Stimulated activated memory B cell treated with anti-CD40 and anti-IgM and Interleukin-4, amounts not matched to agents 10 μg/mL and 1 μg/mL and 100 μg/mL, for 72 hours (primary cell): ENCODE measurements around the gene PARD6G.

Experiments used
- ATAC-seq: fragments of 150-1000 bp; cut with Tn5 transposase; 2 replicates; pipeline ENCODE4 v1.10.0; 2021
- H3K27ac Mint-ChIP-seq: one replicate; pipeline ENCODE4 v1.8.0; 2022; ENCODE audit warnings: mild to moderate bottlenecking, mixed read lengths
- H3K27me3 Mint-ChIP-seq: one replicate; pipeline ENCODE4 v1.8.0; 2022; ENCODE audit warnings: mixed read lengths
- H3K36me3 Mint-ChIP-seq: one replicate; pipeline ENCODE4 v1.8.0; 2022; ENCODE audit warnings: mixed read lengths
- H3K4me1 Mint-ChIP-seq: one replicate; pipeline ENCODE4 v1.8.0; 2022; ENCODE audit warnings: mixed read lengths
- H3K4me3 Mint-ChIP-seq: one replicate; pipeline ENCODE4 v1.8.0; 2022; ENCODE audit warnings: mild to moderate bottlenecking, moderate library complexity, mixed read lengths
- H3K9me3 Mint-ChIP-seq: one replicate; pipeline ENCODE4 v1.8.0; 2022; ENCODE audit warnings: mixed read lengths

PARD6G gene

GRCh38 chr18:80178935-80179818 lies 68.1 kb downstream of the PARD6G start:
- Mint-ChIP-seq H3K4me3 (no peak overlapping the region), H3K36me3 (no peaks in the 10 kb centered on the region), H3K27ac (no peak overlapping the region), H3K27me3 (peaks cover 83% of the 10 kb centered on the region), H3K9me3 (peaks cover 14% of the 10 kb centered on the region), H3K4me1 (peaks cover 12% of the 10 kb centered on the region)
- no peak for ATAC-seq

GRCh38 chr18:80177128-80177527 lies 70.2 kb downstream of the PARD6G start:
- peaks cover 86% of the 10 kb centered on the region for H3K27me3 Mint-ChIP-seq
- no peaks in the 10 kb centered on the region for H3K36me3 Mint-ChIP-seq
- no peak for ATAC-seq
- H3K4me1 Mint-ChIP-seq = peaks cover 12% of the 10 kb centered on the region
- H3K4me3 Mint-ChIP-seq = no peak overlapping the region
- no peak overlapping the region for H3K27ac Mint-ChIP-seq
- H3K9me3 Mint-ChIP-seq = peaks cover 14% of the 10 kb centered on the region

DNA sequence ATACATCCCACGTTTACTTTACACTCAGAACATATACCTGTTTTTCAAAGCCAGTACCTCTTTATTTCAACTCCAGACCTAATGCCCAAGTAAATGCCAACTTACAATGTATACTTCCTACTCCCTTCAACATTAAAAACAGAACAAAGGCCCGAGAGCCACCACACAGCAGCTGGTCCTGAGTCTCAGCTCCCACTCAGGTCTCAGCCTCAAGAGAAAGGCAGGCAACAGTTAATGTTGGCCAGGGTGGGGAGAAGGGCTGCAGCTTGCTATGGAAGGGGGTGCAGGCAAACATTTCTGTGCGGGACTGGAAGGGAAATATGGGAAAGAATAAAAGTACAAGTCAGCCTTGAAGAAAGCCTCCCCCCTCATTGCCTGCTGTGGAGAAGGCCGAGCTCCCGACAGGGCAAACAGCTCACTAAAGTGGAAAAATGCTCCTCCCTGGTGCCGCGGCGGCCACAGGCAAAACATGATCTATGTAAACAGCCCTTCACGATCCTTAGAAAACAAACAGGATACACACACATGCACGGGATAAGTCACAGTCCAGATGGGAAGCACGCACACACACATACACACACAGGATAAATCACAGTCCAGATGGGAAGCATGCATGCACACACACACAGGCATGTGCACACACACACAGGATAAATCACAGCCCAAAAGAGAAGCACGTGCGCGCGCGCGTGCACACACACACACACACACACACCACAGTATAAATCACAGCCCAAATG lies 70.8 kb downstream of the PARD6G start:
- Mint-ChIP-seq H3K27me3 (peaks cover 86% of the 10 kb centered on the region), H3K9me3 (peaks cover 14% of the 10 kb centered on the region), H3K4me3 (no peak overlapping the region), H3K4me1 (peaks cover 14% of the 10 kb centered on the region), H3K36me3 (no peaks in the 10 kb centered on the region), H3K27ac (no peak overlapping the region)
- no peak for ATAC-seq

DNA sequence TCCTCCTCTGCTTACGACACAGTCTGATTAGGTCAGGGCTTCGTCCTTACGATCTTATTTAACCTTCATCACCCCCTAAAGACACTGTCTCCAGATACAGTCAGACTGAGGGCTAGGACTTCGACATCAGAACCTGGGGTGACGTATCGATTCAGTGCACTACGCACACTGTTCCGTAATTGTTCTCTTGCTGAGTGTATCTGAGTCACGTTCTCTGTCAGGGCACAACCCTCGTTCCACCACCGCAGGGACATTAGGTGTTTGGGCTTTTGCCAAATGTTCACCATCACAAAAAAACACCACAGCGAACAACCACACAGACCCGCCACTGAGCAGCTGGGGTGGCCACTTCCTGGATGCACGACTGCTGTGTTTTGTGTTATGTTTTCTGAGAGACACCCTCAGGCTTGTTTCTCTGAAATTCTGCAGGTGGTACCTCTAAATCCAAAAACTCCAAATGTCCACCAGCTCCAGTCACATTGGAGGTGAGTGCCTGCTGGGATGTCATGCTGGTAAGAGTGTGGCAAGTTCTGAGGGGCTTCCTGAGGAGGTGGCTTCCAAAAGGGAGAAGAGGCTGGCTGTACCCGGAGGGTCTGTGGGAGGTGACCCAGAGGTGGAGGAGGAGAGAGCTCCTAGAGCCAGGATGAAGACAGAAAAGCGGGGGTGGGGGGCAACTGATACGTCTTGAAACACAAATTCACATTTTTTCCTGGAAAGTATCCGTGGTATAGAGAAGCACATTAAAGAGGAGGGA lies 71.7 kb downstream of the PARD6G start:
- Mint-ChIP-seq H3K4me3 (no peak overlapping the region), H3K4me1 (peaks cover 19% of the 10 kb centered on the region), H3K27me3 (peaks cover 86% of the 10 kb centered on the region), H3K36me3 (no peaks in the 10 kb centered on the region), H3K9me3 (peaks cover 14% of the 10 kb centered on the region), H3K27ac (no peak overlapping the region)
- ATAC-seq = no peak

GRCh38 chr18:80173060-80173459 lies 74.3 kb downstream of the PARD6G start:
- peaks cover 14% of the 10 kb centered on the region for H3K9me3 Mint-ChIP-seq
- no peak overlapping the region for H3K4me3 Mint-ChIP-seq
- no peaks in the 10 kb centered on the region for H3K36me3 Mint-ChIP-seq
- no peak for ATAC-seq
- no peak overlapping the region for H3K27ac Mint-ChIP-seq
- peaks cover 76% of the 10 kb centered on the region for H3K27me3 Mint-ChIP-seq
- peaks cover 8% of the 10 kb centered on the region for H3K4me1 Mint-ChIP-seq

DNA sequence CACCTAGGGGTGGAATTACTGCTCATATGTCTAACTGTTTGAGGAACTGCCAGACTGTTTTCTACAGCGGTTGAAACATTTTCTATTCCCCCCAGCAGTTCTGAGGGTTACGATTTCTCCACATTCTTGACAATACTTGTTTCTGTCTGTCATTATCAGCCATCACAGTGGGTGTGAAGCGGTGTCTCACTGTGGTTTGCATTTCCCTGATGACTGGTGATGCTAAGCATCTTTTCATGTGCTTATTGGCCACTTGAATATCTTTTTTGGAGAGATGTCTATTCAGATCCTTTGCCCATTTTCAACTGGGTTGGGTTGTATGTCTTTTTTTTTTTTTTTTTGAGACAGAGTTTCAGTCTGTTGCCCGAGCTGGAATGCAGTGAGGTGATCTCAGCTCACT lies 75.3 kb downstream of the PARD6G start:
- Mint-ChIP-seq H3K4me1 (peaks cover 8% of the 10 kb centered on the region), H3K27ac (no peak overlapping the region), H3K4me3 (no peak overlapping the region), H3K36me3 (no peaks in the 10 kb centered on the region), H3K27me3 (peaks cover 74% of the 10 kb centered on the region), H3K9me3 (peaks cover 7% of the 10 kb centered on the region)
- ATAC-seq = no peak

DNA sequence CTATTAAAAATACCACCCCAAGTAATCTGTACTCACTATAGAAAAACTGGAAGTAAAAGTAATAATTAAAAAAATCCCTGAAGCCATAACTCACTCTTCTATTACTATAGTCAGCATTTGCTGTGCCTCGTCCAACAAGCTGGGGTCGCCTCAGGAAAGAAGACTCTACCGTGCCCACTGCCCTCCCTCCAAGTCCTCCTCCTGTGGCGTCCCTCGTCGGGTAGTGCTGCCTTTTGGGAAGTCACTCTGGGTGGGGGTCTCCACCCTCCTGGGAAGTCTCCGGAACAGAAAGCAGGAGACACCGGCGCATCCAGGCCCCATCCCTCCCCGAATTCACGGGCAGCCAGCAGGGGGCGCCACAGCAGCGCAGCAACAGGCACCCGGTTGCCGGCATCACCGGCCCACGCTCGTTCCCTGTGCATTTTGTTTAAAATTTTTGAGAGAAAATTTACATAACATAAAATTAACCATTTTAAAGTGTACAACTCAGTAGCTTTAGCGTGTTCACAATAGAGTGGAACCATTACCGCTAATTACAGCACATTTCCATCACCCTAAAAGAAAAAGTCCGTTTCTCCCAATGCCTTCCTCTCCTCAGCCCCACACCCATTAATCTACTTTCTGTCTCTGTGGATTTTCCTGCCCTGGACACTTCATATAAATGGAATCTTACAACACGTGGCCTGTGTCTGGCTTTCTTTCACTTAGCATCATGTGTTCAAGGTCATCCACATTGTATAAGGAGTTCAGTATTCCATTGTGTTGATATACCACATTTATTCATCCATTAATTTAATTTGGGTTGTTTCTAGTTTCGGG lies 76.1 kb downstream of the PARD6G start:
- ATAC-seq = no peak
- Mint-ChIP-seq H3K27ac (no peak overlapping the region), H3K9me3 (no peaks in the 10 kb centered on the region), H3K36me3 (no peaks in the 10 kb centered on the region), H3K4me1 (peaks cover 8% of the 10 kb centered on the region), H3K4me3 (no peak overlapping the region), H3K27me3 (peaks cover 67% of the 10 kb centered on the region)

GRCh38 chr18:80170395-80171053 lies 76.8 kb downstream of the PARD6G start:
- Mint-ChIP-seq H3K9me3 (peaks cover 3% of the 10 kb centered on the region), H3K27ac (no peak overlapping the region), H3K4me1 (peaks cover 8% of the 10 kb centered on the region), H3K4me3 (no peak overlapping the region), H3K36me3 (no peaks in the 10 kb centered on the region), H3K27me3 (peaks cover 59% of the 10 kb centered on the region)
- ATAC-seq = no peak

GRCh38 chr18:80169607-80170006 lies 77.7 kb downstream of the PARD6G start:
- H3K4me1 Mint-ChIP-seq = peaks cover 8% of the 10 kb centered on the region
- no peak overlapping the region for H3K4me3 Mint-ChIP-seq
- peaks cover 8% of the 10 kb centered on the region for H3K9me3 Mint-ChIP-seq
- no peak for ATAC-seq
- H3K36me3 Mint-ChIP-seq = no peaks in the 10 kb centered on the region
- peaks cover 50% of the 10 kb centered on the region for H3K27me3 Mint-ChIP-seq
- H3K27ac Mint-ChIP-seq = no peak overlapping the region

DNA sequence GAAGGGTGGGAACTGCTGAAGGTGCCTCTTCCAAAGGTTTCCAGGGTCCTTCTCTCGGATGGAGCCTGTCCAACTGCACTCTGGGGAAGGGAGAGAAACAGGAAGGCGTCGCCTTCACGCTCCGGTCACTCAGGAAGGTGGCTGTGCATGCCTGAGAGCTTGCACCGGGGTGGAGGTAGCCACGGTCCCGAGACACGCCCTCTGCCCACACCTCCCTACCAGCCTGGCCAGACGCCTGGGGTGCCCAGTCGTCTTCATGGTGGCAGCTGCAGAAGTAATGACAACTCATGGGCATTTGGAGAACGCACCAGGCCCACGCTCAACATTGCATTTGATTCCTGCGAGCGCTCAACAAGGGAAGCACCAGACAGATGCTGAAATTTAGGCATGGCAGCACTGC lies 78.3 kb downstream of the PARD6G start:
- H3K4me1 Mint-ChIP-seq = peaks cover 8% of the 10 kb centered on the region

DNA sequence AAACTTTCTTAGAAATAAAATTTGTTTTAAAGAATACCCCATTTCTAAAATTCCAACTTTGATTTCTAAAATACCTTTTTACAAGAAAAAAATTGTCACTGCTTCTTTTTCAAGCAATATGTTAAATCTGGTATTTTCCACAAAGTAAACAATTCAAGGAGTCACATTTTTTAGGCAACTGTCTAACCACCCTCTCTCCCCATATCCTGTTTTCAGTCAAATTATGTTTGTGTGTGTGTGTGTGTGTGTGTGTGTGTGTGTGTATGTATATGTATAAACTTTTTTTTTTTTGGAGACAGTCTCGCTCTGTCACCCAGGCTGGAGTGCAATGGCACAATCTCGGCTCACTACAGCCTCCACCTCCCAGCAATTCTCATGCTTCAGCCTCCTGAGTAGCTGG lies 79.0 kb downstream of the PARD6G start:
- Mint-ChIP-seq H3K9me3 (peaks cover 14% of the 10 kb centered on the region), H3K27me3 (peaks cover 40% of the 10 kb centered on the region), H3K27ac (no peak overlapping the region), H3K36me3 (no peaks in the 10 kb centered on the region), H3K4me1 (peaks cover 8% of the 10 kb centered on the region), H3K4me3 (no peak overlapping the region)
- ATAC-seq = no peak

More for the DNA sequence above, 78.3 kb downstream of the PARD6G start:
- Mint-ChIP-seq H3K4me3 (no peak overlapping the region), H3K9me3 (peaks cover 14% of the 10 kb centered on the region), H3K27me3 (peaks cover 44% of the 10 kb centered on the region), H3K27ac (no peak overlapping the region), H3K36me3 (no peaks in the 10 kb centered on the region)
- no peak for ATAC-seq

DNA sequence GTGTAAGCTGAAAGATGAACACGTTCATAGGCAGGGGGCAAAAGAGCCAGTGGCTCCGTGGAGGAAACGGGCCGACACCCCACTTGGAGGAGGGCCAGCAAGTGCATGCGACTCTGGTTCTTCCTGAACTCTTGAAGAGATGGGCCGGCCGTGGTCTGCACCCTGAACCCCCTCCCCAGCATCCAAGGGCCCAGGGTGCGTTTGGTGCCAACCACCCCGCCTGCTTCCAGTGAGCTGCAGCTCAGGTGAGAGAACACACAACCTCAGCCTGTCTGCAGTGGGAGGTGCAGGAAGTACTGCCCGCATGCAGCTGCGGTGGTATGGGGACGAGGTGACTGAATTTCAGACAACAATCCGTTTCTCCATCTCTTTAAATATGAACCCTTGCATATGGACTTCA lies 79.4 kb downstream of the PARD6G start:
- Mint-ChIP-seq H3K27me3 (peaks cover 40% of the 10 kb centered on the region), H3K4me1 (peaks cover 8% of the 10 kb centered on the region), H3K9me3 (peaks cover 14% of the 10 kb centered on the region), H3K4me3 (no peak overlapping the region), H3K27ac (no peak overlapping the region), H3K36me3 (no peaks in the 10 kb centered on the region)
- ATAC-seq = peak; percentile 8

DNA sequence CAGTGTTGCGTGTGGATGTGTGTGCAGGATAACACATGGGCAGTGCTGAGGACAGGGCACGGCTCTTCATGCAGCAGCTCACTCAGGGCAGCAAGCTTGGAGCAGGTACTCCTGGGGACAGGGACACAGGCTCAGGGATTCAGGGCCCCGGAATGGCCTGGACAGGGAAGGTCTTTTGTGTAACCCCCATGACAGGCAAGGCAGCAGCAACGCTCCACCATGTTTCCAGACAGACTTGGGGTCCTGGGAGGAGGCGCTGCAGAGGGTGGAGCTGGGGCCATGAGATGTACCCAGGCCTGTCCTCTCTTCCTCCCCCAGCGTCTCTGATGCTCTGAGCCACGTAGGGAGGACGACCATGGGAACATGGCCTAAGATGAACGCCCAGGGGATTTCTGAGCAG lies 80.0 kb downstream of the PARD6G start:
- Mint-ChIP-seq H3K4me3 (no peak overlapping the region), H3K27me3 (peaks cover 40% of the 10 kb centered on the region), H3K9me3 (peaks cover 17% of the 10 kb centered on the region), H3K4me1 (peaks cover 8% of the 10 kb centered on the region), H3K36me3 (peaks cover 4% of the 10 kb centered on the region), H3K27ac (no peak overlapping the region)
- no peak for ATAC-seq

DNA sequence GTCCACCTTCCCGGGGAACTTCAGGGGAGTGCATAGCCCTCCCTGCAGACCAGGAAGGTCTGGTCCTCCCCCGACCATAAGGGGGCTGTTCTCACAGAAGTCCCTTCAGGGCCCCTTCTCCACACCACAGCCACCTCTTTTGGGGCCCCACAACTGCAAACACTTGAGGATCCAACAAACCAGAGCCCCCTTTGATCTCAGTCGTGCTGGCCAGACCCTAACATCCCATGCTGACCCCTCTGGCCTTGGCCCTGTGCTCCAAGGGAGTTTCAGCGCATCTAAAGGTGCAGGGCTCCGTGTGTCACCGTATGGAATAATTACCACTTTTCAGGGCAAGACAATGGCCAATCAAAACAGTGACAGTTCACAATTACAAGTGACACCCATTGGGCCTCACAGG lies 80.6 kb downstream of the PARD6G start:
- H3K27ac Mint-ChIP-seq = no peak overlapping the region
- H3K36me3 Mint-ChIP-seq = peaks cover 6% of the 10 kb centered on the region
- no peak for ATAC-seq
- no peak overlapping the region for H3K4me3 Mint-ChIP-seq
- H3K9me3 Mint-ChIP-seq = peaks cover 17% of the 10 kb centered on the region
- H3K4me1 Mint-ChIP-seq = peaks cover 7% of the 10 kb centered on the region
- peaks cover 36% of the 10 kb centered on the region for H3K27me3 Mint-ChIP-seq
